ENCODE results near the gene CACNA2D3.

DNA sequence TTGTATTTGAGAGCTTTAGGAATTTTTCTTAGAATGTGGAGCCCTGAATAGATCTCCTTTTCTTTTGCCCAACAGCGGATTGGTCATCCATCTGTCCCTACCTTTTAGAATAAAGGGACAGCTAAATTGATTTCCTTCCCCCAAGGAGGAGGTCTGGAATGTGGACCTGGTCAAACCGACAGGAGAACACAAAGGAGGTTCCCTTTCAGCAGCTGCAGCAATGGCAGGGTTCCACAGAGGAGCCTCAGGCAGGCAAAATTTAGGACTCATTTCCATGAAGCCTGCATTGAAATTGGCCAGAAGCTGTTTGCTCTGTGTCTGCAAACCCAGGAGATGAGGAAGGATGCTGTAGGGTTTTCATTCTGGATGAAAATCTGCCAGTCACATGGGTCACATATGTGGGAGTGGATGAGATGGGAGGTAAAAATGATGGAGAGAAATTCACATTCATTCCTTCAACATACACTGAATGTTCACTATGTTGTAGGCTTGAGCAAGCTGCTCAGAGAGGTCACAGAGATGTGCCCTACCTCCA lies 728.2 kb downstream of the CACNA2D3 start:
- TF ChIP-seq, protein P1, sequence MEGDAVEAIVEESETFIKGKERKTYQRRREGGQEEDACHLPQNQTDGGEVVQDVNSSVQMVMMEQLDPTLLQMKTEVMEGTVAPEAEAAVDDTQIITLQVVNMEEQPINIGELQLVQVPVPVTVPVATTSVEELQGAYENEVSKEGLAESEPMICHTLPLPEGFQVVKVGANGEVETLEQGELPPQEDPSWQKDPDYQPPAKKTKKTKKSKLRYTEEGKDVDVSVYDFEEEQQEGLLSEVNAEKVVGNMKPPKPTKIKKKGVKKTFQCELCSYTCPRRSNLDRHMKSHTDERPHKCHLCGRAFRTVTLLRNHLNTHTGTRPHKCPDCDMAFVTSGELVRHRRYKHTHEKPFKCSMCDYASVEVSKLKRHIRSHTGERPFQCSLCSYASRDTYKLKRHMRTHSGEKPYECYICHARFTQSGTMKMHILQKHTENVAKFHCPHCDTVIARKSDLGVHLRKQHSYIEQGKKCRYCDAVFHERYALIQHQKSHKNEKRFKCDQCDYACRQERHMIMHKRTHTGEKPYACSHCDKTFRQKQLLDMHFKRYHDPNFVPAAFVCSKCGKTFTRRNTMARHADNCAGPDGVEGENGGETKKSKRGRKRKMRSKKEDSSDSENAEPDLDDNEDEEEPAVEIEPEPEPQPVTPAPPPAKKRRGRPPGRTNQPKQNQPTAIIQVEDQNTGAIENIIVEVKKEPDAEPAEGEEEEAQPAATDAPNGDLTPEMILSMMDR (IDR thresholded peaks at IDR 0.05; ENCODE audit: insufficient read depth, low read depth, low read length) = no peak
- TF ChIP-seq EZH2 (IDR thresholded peaks at IDR 0.05; ENCODE audit: insufficient read depth, low read length) = no peak
